Smooth muscle cell (in vitro differentiated cells): ENCODE measurements around the gene LYPLAL1. TPM values are rescaled to one million over a fixed set of nuclear protein-coding genes. Genes with fewer than 3 reads are reported as not detected.

Experiments used
- DNase-seq: peaks from one replicate; lab custom pipeline; 2025; ENCODE audit not compliant: unreplicated experiment; lab: John Stamatoyannopoulos, UW
- H2AFZ ChIP-seq: fragments of 200-600 bp; sonication (generic); 2 replicates; pipeline ENCODE4 v1.6.0; 2016; ENCODE audit warnings: antibody characterized with exemption, low read depth, mild to moderate bottlenecking
- H3F3A ChIP-seq: fragments of 200-600 bp; sonication (generic); 2 replicates; pipeline ENCODE4 v1.6.0; 2017; ENCODE audit warnings: antibody characterized with exemption, low read depth
- H3K27ac ChIP-seq: fragments of 200-600 bp; sonication (generic); 2 replicates; pipeline ENCODE4 v1.5.1; 2016; ENCODE audit warnings: low read depth, mild to moderate bottlenecking
- H3K27me3 ChIP-seq: fragments of 200-600 bp; sonication (generic); 2 replicates; pipeline ENCODE4 v1.6.1; 2016; ENCODE audit warnings: low read depth, mild to moderate bottlenecking
- H3K36me3 ChIP-seq: fragments of 200-600 bp; sonication (generic); 2 replicates; pipeline ENCODE4 v1.5.1; 2016; ENCODE audit warnings: low read depth
- H3K4me1 ChIP-seq: fragments of 200-600 bp; sonication (generic); 2 replicates; pipeline ENCODE4 v1.5.1; 2016; ENCODE audit warnings: low read depth
- H3K4me2 ChIP-seq: fragments of 200-600 bp; sonication (generic); 2 replicates; pipeline ENCODE4 v1.6.0; 2016; ENCODE audit warnings: mild to moderate bottlenecking
- H3K4me3 ChIP-seq: fragments of 200-600 bp; sonication (generic); 2 replicates; pipeline ENCODE4 v1.5.1; 2016; ENCODE audit warnings: mild to moderate bottlenecking
- H3K79me2 ChIP-seq: fragments of 200-600 bp; sonication (generic); 2 replicates; pipeline ENCODE4 v1.6.0; 2016; ENCODE audit warnings: low read depth, mild to moderate bottlenecking
- H3K9ac ChIP-seq: fragments of 200-600 bp; sonication (generic); 2 replicates; pipeline ENCODE4 v1.6.0; 2016; ENCODE audit warnings: low read depth
- H3K9me3 ChIP-seq: fragments of 200-600 bp; sonication (generic); replicated peaks from 2 replicates; pipeline ENCODE4 v1.5.1; 2016; ENCODE audit warnings: low read depth
- H4K20me1 ChIP-seq: fragments of 200-600 bp; sonication (generic); 2 replicates; pipeline ENCODE4 v1.6.0; 2016; ENCODE audit warnings: low read depth
- WGBS: methylation state at CpG from one replicate; pipeline ENCODE4 v1.1.7; 2016; ENCODE audit warnings: low lambda C conversion rate; 5-methylcytosine and 5-hydroxymethylcytosine counted together
- polyA plus RNA-seq: library from polyadenylated mRNA; unstranded; fragments of >200 nt; fragmentation: Nextera tagmentation; extraction: Ambion mirVana; gene quantifications from 2 replicates; pipeline ENCODE4 v1.2.1, GENCODE V29; 2016
- total RNA-seq: library from RNA; depleted of rRNA; stranded (reverse); fragments of >200 nt; gene quantifications from 2 replicates; pipeline ENCODE4 v1.2.3, GENCODE V29; 2014
- TF ChIP-seq, protein P1 (sequence below): fragments of 200-600 bp; sonication (generic); IDR thresholded peaks from 2 replicates; pipeline ENCODE4 v1.5.1; 2017; ENCODE audit warnings: borderline replicate concordance, mild to moderate bottlenecking, antibody characterized with exemption; ENCODE audit not compliant: insufficient read depth, poor library complexity, severe bottlenecking

Gene LYPLAL1
- total and polyA plus RNA-seq, 2 experiments from 2014 or later, result 18.2 to 18.7 TPM

DNA sequence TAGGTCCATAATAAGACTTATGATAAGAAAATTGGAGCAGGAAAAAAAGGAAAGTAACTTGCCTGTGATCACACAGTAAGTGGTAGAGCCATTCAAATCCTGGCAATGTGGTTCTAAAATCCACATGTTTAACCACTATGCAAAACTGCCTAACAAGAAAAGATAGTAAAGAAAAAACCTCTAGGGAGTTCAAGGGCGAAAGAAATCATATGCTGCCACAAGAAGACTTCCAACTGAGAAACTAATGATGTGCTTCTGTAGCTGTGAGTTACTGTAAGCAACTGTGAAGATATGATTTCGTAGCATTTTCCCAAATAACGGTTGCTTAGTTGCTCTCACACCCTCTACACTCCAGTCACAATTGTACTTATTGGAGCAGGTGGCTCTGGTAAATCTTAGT is 20.9 kb upstream of the LYPLAL1 start:
- H3K9me3 ChIP-seq, result no peaks in the 10 kb centered on the region
- no peak overlapping the region for H3K4me3 ChIP-seq
- no peak overlapping the region for H3K27ac ChIP-seq
- H3K4me2 ChIP-seq, result no peak overlapping the region
- H3K27me3 ChIP-seq, result no peaks in the 10 kb centered on the region
- no peaks in the 10 kb centered on the region for H4K20me1 ChIP-seq
- H3F3A ChIP-seq, result no peaks in the 10 kb centered on the region
- TF ChIP-seq, protein P1, sequence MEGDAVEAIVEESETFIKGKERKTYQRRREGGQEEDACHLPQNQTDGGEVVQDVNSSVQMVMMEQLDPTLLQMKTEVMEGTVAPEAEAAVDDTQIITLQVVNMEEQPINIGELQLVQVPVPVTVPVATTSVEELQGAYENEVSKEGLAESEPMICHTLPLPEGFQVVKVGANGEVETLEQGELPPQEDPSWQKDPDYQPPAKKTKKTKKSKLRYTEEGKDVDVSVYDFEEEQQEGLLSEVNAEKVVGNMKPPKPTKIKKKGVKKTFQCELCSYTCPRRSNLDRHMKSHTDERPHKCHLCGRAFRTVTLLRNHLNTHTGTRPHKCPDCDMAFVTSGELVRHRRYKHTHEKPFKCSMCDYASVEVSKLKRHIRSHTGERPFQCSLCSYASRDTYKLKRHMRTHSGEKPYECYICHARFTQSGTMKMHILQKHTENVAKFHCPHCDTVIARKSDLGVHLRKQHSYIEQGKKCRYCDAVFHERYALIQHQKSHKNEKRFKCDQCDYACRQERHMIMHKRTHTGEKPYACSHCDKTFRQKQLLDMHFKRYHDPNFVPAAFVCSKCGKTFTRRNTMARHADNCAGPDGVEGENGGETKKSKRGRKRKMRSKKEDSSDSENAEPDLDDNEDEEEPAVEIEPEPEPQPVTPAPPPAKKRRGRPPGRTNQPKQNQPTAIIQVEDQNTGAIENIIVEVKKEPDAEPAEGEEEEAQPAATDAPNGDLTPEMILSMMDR, result no peak
- no peaks in the 10 kb centered on the region for H3K79me2 ChIP-seq
- no peaks in the 10 kb centered on the region for H3K4me1 ChIP-seq
- H3K36me3 ChIP-seq, result no peaks in the 10 kb centered on the region
- no peak overlapping the region for H2AFZ ChIP-seq
- 80% methylated on average over 3 of the region's 3 CpGs for WGBS
- no peak for DNase-seq
- no peak overlapping the region for H3K9ac ChIP-seq

DNA sequence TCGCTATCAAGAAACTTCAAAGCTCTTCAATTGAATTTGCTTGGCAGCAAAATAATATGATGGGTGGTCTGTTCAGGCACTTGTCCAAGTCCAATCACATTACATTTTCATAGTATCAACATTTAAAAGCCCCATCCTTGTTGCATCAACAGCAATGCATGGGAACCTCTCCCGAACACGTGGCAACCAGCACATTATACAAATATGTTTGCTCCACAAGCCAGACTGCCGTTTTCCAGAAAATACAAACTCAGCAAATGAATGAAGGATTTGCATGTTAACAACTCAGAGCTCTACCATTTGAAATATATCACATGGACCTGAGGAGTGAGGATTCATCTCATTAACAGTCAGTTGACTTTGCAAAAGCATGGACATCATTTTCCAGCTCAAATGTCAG is 20.0 kb upstream of the LYPLAL1 start:
- no peaks in the 10 kb centered on the region for H3K9me3 ChIP-seq
- TF ChIP-seq, protein P1, result no peak
- WGBS, result 79% methylated on average over 4 of the region's 4 CpGs

DNA sequence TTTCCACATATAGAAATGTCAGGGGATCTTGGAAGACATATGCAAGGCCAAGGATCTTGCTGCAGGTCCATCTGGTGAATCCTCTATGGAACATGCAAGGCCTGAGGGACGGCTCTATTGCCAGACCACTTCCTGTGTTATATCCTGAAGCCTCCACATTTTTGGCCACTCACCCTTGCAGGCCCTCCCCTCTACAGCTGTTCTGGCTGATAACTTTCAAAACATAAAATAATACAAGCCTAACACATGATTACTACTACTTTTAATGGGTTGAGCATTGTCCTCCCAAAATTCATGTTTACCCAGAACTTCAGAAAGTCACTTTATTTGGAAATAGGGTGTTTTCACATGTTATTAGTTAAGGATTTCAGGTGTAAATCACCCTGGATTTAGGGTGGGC is 18.5 kb upstream of the LYPLAL1 start:
- Histone ChIP-seq H3F3A (no peaks in the 10 kb centered on the region), H2AFZ (no peak overlapping the region), H3K79me2 (no peaks in the 10 kb centered on the region), H4K20me1 (no peaks in the 10 kb centered on the region), H3K36me3 (no peaks in the 10 kb centered on the region), H3K27ac (no peak overlapping the region), H3K27me3 (no peaks in the 10 kb centered on the region), H3K4me3 (no peak overlapping the region), H3K4me2 (no peak overlapping the region), H3K9me3 (no peaks in the 10 kb centered on the region), H3K9ac (no peak overlapping the region), H3K4me1 (no peaks in the 10 kb centered on the region)
- TF ChIP-seq, protein P1, result no peak
- no peak for DNase-seq
- 38% methylated on average over 1 of the region's 1 CpG for WGBS

More for the DNA sequence above, 20.0 kb upstream of the LYPLAL1 start:
- Histone ChIP-seq H3K4me2 (no peak overlapping the region), H2AFZ (no peak overlapping the region), H3K36me3 (no peaks in the 10 kb centered on the region), H3K9ac (no peak overlapping the region), H3F3A (no peaks in the 10 kb centered on the region), H3K27me3 (no peaks in the 10 kb centered on the region), H3K27ac (no peak overlapping the region), H3K79me2 (no peaks in the 10 kb centered on the region), H3K4me3 (no peak overlapping the region), H4K20me1 (no peaks in the 10 kb centered on the region), H3K4me1 (no peaks in the 10 kb centered on the region)
- DNase-seq, result no peak

DNA sequence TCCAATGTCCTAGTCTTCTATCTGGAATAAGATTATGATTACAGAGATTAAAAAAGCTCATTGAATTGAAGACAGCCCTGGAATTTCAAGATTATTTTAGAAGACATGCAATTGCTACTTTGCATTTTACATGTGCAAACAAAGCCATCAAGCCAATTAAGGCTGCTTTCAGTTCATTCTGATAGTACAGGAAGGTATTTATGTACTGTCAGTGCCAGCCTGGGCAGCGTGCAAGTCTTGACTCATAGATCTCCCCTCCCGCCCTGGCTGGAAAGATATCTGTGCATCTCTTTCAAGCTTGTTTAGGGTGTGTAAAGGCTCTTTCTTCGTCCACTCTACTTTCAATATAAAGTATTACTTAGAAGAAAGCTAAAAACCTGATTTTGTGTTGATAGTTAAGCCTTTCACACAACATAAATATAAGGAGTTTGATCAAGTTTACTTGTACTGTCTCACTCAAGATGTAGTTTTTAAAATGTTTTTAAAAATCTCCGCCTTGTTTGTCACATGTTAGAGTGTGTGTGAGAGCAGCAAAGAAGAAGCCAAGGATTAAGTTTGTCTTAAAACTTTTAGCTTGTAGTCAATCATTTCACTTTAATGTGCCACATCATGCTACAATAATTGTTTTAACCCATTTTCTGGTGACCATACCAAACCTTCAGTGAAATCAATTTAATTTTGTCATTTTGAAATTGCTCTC is 13.6 kb upstream of the LYPLAL1 start:
- Histone ChIP-seq H3F3A (no peaks in the 10 kb centered on the region), H3K4me2 (peak overlapping the region; percentile 71), H3K9ac (no peak overlapping the region), H3K9me3 (no peaks in the 10 kb centered on the region), H3K27ac (no peak overlapping the region), H3K36me3 (no peaks in the 10 kb centered on the region), H3K79me2 (no peaks in the 10 kb centered on the region), H2AFZ (peak overlapping the region; percentile 83), H3K4me3 (peak overlapping the region; percentile 27), H4K20me1 (no peaks in the 10 kb centered on the region), H3K4me1 (peaks cover 3% of the 10 kb centered on the region), H3K27me3 (no peaks in the 10 kb centered on the region)
- TF ChIP-seq, protein P1, result no peak
- WGBS, result 25% methylated on average over 4 of the region's 4 CpGs
- no peak for DNase-seq
